Esophagus squamous epithelium (tissue), 5 donors: ENCODE measurements around the gene TRIM71. TPM values are rescaled to one million over a fixed set of nuclear protein-coding genes. Genes with fewer than 3 reads are reported as not detected.

Experiments used
- DNase-seq: peaks from one replicate; lab custom pipeline; 2025; lab: John Stamatoyannopoulos, UW
- H3K27ac ChIP-seq, 4 donors: fragments of 200-600 bp; sonication (generic); one replicate each; pipeline ENCODE4 v1.5.1; 2016 to 2019; ENCODE audit warnings: mild to moderate bottlenecking in 1 of 4
- H3K27me3 ChIP-seq, 4 donors: fragments of 200-600 bp; sonication (generic); 1 replicate in 3 of 4; 2 replicates in 1 of 4; pipeline versions ENCODE4 v1.5.1 to v1.6.0; 2017 to 2021; ENCODE audit warnings: antibody characterized with exemption in 1 of 4
- H3K36me3 ChIP-seq, 3 donors: fragments of 200-600 bp; sonication (generic); one replicate each; pipeline ENCODE4 v1.5.1; 2016 to 2019
- H3K4me1 ChIP-seq, 3 donors: fragments of 200-600 bp; sonication (generic); one replicate each; pipeline ENCODE4 v1.5.1; 2017 to 2019
- H3K4me3 ChIP-seq, 4 donors: fragments of 200-600 bp; sonication (generic); 1 replicate in 3 of 4; 2 replicates in 1 of 4; pipeline ENCODE4 v1.5.1; 2016 to 2019; ENCODE audit warnings: mild to moderate bottlenecking in 2 of 4, moderate library complexity in 1 of 4
- H3K9me3 ChIP-seq, 3 donors: fragments of 200-600 bp; sonication (generic); one replicate each; pipeline ENCODE4 v1.5.1; 2016 to 2019
- POLR2A ChIP-seq, 4 donors: fragments of 450-650 bp; IDR thresholded peaks; one replicate each; pipeline ENCODE4 v1.6.1; 2017; ENCODE audit warnings: antibody characterized with exemption in 4 of 4, mild to moderate bottlenecking in 4 of 4, moderate library complexity in 3 of 4
- WGBS, 2 donors: methylation state at CpG; one replicate each; pipeline ENCODE4 v1.1.5; 2018; 5-methylcytosine and 5-hydroxymethylcytosine counted together
- intact Hi-C: fragments of 100-400 bp; cut with DNase I; formaldehyde crosslinking; loops from one replicate; pipeline ENCODE4 v1.15.0; 2022
- total RNA-seq, 4 donors: library from RNA; depleted of rRNA; stranded (reverse); fragments of >200 nt; gene quantifications; one replicate each; pipeline ENCODE4 v1.1.0, GENCODE V29; 2016
- TF ChIP-seq, protein P1 (sequence below), 6 experiments: fragments of 450-650 bp in 4 of 6; fragments of 200-600 bp in 2 of 6; sonication (generic) in 2 of 6; IDR thresholded peaks; one replicate each; pipeline ENCODE4 v1.5.1; 2016 to 2019; ENCODE audit warnings: antibody characterized with exemption in 6 of 6, mild to moderate bottlenecking in 4 of 6, moderate library complexity in 4 of 6
- donor health status: DM: yes; HTN: yes; CAD: no.

Gene TRIM71
- total RNA-seq, 4 donors from 2014 or later: not detected

DNA sequence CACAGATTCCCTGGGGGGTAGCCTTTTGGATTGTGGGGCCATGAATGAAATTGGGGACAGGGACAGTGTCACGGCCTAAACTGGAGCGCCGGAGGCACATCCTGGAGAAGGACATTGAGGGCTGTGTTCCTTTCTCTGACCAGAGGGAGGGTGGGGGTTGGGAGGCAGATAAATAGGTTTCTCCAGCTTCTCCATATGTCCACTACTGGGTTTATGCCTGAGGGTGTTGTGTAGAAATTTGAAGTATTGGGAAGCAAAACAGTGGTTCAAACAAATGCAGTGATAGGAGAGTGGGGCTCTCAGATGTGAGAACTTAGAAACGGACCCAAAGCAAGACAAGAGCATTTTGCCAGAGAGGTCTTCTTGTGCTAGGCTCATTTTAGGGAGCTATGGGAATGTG is 34.3 kb downstream of the TRIM71 start:
- no peaks in the 10 kb centered on the region for H3K27me3 ChIP-seq
- H3K4me1 ChIP-seq: peaks cover 0 to 9% (median 0%) of the 10 kb centered on the region in 3 donors
- no peak for TF ChIP-seq POLR2A (IDR thresholded peaks at IDR 0.05)
- TF ChIP-seq, protein P1, sequence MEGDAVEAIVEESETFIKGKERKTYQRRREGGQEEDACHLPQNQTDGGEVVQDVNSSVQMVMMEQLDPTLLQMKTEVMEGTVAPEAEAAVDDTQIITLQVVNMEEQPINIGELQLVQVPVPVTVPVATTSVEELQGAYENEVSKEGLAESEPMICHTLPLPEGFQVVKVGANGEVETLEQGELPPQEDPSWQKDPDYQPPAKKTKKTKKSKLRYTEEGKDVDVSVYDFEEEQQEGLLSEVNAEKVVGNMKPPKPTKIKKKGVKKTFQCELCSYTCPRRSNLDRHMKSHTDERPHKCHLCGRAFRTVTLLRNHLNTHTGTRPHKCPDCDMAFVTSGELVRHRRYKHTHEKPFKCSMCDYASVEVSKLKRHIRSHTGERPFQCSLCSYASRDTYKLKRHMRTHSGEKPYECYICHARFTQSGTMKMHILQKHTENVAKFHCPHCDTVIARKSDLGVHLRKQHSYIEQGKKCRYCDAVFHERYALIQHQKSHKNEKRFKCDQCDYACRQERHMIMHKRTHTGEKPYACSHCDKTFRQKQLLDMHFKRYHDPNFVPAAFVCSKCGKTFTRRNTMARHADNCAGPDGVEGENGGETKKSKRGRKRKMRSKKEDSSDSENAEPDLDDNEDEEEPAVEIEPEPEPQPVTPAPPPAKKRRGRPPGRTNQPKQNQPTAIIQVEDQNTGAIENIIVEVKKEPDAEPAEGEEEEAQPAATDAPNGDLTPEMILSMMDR (IDR thresholded peaks at IDR 0.05): no peak
- no peaks in the 10 kb centered on the region for H3K9me3 ChIP-seq
- whole genome bisulfite sequencing, 2 donors: 84 to 98% methylated on average over 4 of the region's 4 CpGs
- H3K36me3 ChIP-seq: no peaks in the 10 kb centered on the region
- no peak for DNase-seq
- intact Hi-C loops: no loop called here
- H3K4me3 ChIP-seq: no peak overlapping the region
- H3K27ac ChIP-seq: no peak overlapping the region

- no peaks in the 10 kb centered on the region for H3K27me3 ChIP-seq
- intact Hi-C loops: no loop called here
- H3K4me3 ChIP-seq: no peak overlapping the region
- H3K36me3 ChIP-seq: no peaks in the 10 kb centered on the region
- 68 to 87% methylated on average over 2 to 3 of the region's 3 CpGs for WGBS, 2 donors
- peaks cover 0 to 9% (median 0%) of the 10 kb centered on the region in 3 donors for H3K4me1 ChIP-seq
- no peak for DNase-seq
- no peak overlapping the region for H3K27ac ChIP-seq
- TF ChIP-seq, protein P1 (IDR thresholded peaks at IDR 0.05): no peak
- TF ChIP-seq POLR2A (IDR thresholded peaks at IDR 0.05): no peak
- no peaks in the 10 kb centered on the region for H3K9me3 ChIP-seq
These were observed 37.7 kb downstream of the TRIM71 start for GRCh38 chr3:32855350-32855953.

- intact Hi-C loops: no loop called here
- H3K36me3 ChIP-seq: no peaks in the 10 kb centered on the region
- 40 to 79% methylated on average over 6 of the region's 6 CpGs for WGBS, 2 donors
- H3K27me3 ChIP-seq: no peaks in the 10 kb centered on the region
- no peak for DNase-seq
- H3K4me1 ChIP-seq: peaks cover 0 to 9% (median 0%) of the 10 kb centered on the region in 3 donors
- H3K4me3 ChIP-seq: no peak overlapping the region
- no peak overlapping the region for H3K27ac ChIP-seq
- TF ChIP-seq, protein P1 (IDR thresholded peaks at IDR 0.05): no peak
- TF ChIP-seq POLR2A (IDR thresholded peaks at IDR 0.05): no peak
- no peaks in the 10 kb centered on the region for H3K9me3 ChIP-seq
These were observed 38.6 kb downstream of the TRIM71 start for GRCh38 chr3:32856355-32856889.

DNA sequence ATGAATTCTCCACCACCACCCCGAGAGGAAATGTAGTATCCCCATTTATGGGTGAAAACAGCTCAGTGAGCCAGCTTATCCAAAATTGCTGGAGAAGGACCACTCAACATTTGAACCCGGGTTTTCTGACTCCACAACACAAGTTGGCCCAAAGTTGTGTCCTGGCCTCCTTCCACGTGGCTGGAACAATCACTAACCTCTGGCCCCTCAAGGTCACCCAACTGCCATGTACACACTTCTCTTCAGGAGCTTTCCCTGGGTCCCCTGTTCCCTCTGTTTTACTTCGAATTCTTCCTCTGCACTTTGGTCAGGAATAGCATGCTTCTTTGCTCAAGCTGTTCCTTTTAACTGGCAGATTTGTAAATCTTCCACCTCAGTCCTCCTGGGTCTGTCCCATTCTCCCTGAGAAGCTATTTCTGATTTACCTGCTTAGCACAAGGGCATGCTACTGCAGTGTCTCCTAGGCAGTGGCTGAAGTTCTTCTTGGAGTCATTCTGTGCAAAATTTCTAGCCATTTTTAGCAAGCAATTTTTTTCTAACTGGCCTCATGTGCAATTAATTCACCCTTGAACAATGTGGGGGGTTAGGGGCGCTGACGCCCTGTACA is 39.2 kb downstream of the TRIM71 start:
- 55 to 65% methylated on average over 6 of the region's 6 CpGs for WGBS, 2 donors
- no peak overlapping the region for H3K27ac ChIP-seq
- peaks cover 0 to 9% (median 0%) of the 10 kb centered on the region in 3 donors for H3K4me1 ChIP-seq
- TF ChIP-seq POLR2A (IDR thresholded peaks at IDR 0.05): no peak
- TF ChIP-seq, protein P1 (IDR thresholded peaks at IDR 0.05): no peak
- H3K9me3 ChIP-seq: no peaks in the 10 kb centered on the region
- no peak overlapping the region for H3K4me3 ChIP-seq
- intact Hi-C loops: no loop called here
- no peak for DNase-seq
- no peaks in the 10 kb centered on the region for H3K36me3 ChIP-seq
- no peaks in the 10 kb centered on the region for H3K27me3 ChIP-seq

DNA sequence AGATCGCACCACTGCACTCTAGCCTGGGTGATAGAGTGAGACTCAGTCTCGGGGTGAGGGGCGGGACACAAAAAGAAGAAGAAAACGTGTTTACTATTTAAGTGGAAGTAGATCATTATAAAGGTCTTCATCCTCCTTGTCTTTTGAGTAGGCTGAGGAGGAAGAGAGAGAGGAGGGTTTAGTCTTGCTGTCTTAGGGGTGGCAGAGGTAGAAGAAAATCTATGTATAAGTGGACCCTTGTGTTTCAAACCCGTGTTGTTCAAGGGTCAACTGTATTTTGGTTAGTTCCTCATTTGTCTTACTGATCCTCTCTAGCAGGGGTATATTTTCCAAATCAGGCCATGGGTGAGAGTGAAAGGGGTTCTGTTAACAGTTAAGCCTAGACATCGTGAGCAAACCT is 40.1 kb downstream of the TRIM71 start:
- intact Hi-C loops: no loop called here

More for the DNA sequence above, 40.1 kb downstream of the TRIM71 start:
- DNase-seq: no peak
- WGBS, 2 donors: 64 to 81% methylated on average over 5 to 6 of the region's 6 CpGs
- Histone ChIP-seq H3K36me3 (no peaks in the 10 kb centered on the region), H3K27ac (no peak overlapping the region), H3K4me3 (no peak overlapping the region), H3K4me1 (peaks cover 0 to 9% (median 0%) of the 10 kb centered on the region in 3 donors), H3K27me3 (no peaks in the 10 kb centered on the region), H3K9me3 (no peaks in the 10 kb centered on the region)
- TF ChIP-seq, protein P1 (IDR thresholded peaks at IDR 0.05): no peak
- TF ChIP-seq POLR2A (IDR thresholded peaks at IDR 0.05): no peak
